Activated CD4-positive, alpha-beta T cell treated with anti-CD3 and anti-CD28 coated beads, Interleukin-2, Interleukin-4, amounts not matched to agents 100 ng/mL and 50 ng/mL, durations not matched to agents 16 hours and 8 hours (primary cell): ENCODE measurements around the gene SPTBN1.

ENCODE experiments used
- DNase-seq: peaks from one replicate; pipeline ENCODE4 v3.0.0-alpha.2; 2020; ENCODE audit warnings: low spot score

SPTBN1 gene

GRCh38 chr2:54434711-54435110 lies 21.4 kb upstream of the SPTBN1 start:
- no peak for DNase-seq

GRCh38 chr2:54435325-54436226 lies 20.6 kb upstream of the SPTBN1 start:
- DNase-seq: no peak

GRCh38 chr2:54437588-54437987 lies 18.5 kb upstream of the SPTBN1 start:
- DNase-seq: no peak

GRCh38 chr2:54438271-54438670 lies 17.9 kb upstream of the SPTBN1 start:
- no peak for DNase-seq

- DNase-seq: no peak
These were observed 16.5 kb upstream of the SPTBN1 start for GRCh38 chr2:54439582-54439981.

GRCh38 chr2:54440050-54440449 lies 16.1 kb upstream of the SPTBN1 start:
- DNase-seq: no peak

- DNase-seq: no peak
These were observed 11.6 kb upstream of the SPTBN1 start for GRCh38 chr2:54444503-54444902.

- no peak for DNase-seq
These were observed 10.0 kb upstream of the SPTBN1 start for GRCh38 chr2:54446122-54446521.

GRCh38 chr2:54446625-54447024 lies 9.5 kb upstream of the SPTBN1 start:
- DNase-seq: no peak

- DNase-seq: no peak
These were observed 1.5 kb upstream of the SPTBN1 start for GRCh38 chr2:54454548-54455130.

- no peak for DNase-seq
These were observed 980 bp upstream of the SPTBN1 start for GRCh38 chr2:54455131-54455562.

- DNase-seq: no peak
These were observed 160 bp downstream of the SPTBN1 start for GRCh38 chr2:54456362-54456611.

GRCh38 chr2:54456612-54457322 lies 640 bp downstream of the SPTBN1 start:
- no peak for DNase-seq

- DNase-seq: no peak
These were observed 1.3 kb downstream of the SPTBN1 start for GRCh38 chr2:54457323-54458023.

- no peak for DNase-seq
These were observed 2.9 kb downstream of the SPTBN1 start for GRCh38 chr2:54459037-54459441.

- no peak for DNase-seq
These were observed 5.1 kb downstream of the SPTBN1 start for GRCh38 chr2:54461261-54461660.

GRCh38 chr2:54464341-54464740 lies 8.2 kb downstream of the SPTBN1 start:
- no peak for DNase-seq

GRCh38 chr2:54465143-54465542 lies 9.0 kb downstream of the SPTBN1 start:
- DNase-seq: no peak

- no peak for DNase-seq
These were observed 10.7 kb downstream of the SPTBN1 start for GRCh38 chr2:54466870-54467269.

- no peak for DNase-seq
These were observed 12.5 kb downstream of the SPTBN1 start for GRCh38 chr2:54468673-54469072.

- no peak for DNase-seq
These were observed 13.4 kb downstream of the SPTBN1 start for GRCh38 chr2:54469484-54470053.

GRCh38 chr2:54470266-54470938 lies 14.3 kb downstream of the SPTBN1 start:
- no peak for DNase-seq
